GM18499 (cell line): ENCODE measurements around the gene CHMP6.

Experiments used
- ATAC-seq: cut with Tn5 transposase; IDR thresholded peaks from one replicate; pipeline ENCODE4 v1.9.1; 2021; ENCODE audit warnings: moderate number of reproducible peaks; ENCODE audit not compliant: insufficient read depth, unreplicated experiment

CHMP6 gene

GRCh38 chr17:80990921-80991644 is 558 bp upstream of the CHMP6 start:
- ATAC-seq = no peak

GRCh38 chr17:80992077-80992947 is 671 bp downstream of the CHMP6 start:
- ATAC-seq = no peak

GRCh38 chr17:80992948-80993624 is 1.4 kb downstream of the CHMP6 start:
- ATAC-seq = no peak

GRCh38 chr17:80995131-80995530 is 3.5 kb downstream of the CHMP6 start:
- ATAC-seq = no peak

GRCh38 chr17:80996422-80997305 is 5.0 kb downstream of the CHMP6 start:
- ATAC-seq = no peak

- ATAC-seq = no peak
Observed at GRCh38 chr17:80997424-80998117, 5.9 kb downstream of the CHMP6 start.

GRCh38 chr17:80998118-80998747 is 6.6 kb downstream of the CHMP6 start:
- no peak for ATAC-seq

GRCh38 chr17:80998748-80999535 is 7.3 kb downstream of the CHMP6 start:
- ATAC-seq = no peak

GRCh38 chr17:80999536-81000333 is 8.1 kb downstream of the CHMP6 start:
- ATAC-seq = no peak

GRCh38 chr17:81000334-81000630 is 8.6 kb downstream of the CHMP6 start:
- ATAC-seq = no peak

GRCh38 chr17:81000631-81001357 is 9.2 kb downstream of the CHMP6 start:
- ATAC-seq = no peak

GRCh38 chr17:81002013-81002384 is 10.4 kb downstream of the CHMP6 start:
- ATAC-seq = no peak

GRCh38 chr17:81002409-81003361 is 11.0 kb downstream of the CHMP6 start:
- ATAC-seq = no peak

- ATAC-seq = no peak
Observed at GRCh38 chr17:81003711-81004475, 12.3 kb downstream of the CHMP6 start.

GRCh38 chr17:81006891-81007290 is 15.2 kb downstream of the CHMP6 start:
- ATAC-seq = no peak
